HG03432 (cell line): ENCODE measurements around the gene CFD.
"Not testable (repeated sequence)": the region's sequence is repeated elsewhere in the genome, so short reads cannot be mapped to it uniquely, and the experiment has no call there.

ENCODE experiments used
- ATAC-seq: cut with Tn5 transposase; IDR thresholded peaks from one replicate; pipeline ENCODE4 v1.9.1; 2021; ENCODE audit warnings: mild to moderate bottlenecking, moderate library complexity; ENCODE audit not compliant: unreplicated experiment

Gene CFD

GRCh38 chr19:870963-871401 is 11.5 kb downstream of the CFD start:
- no peak for ATAC-seq

- ATAC-seq = no peak
Measured at GRCh38 chr19:871446-872265, 12.2 kb downstream of the CFD start.

GRCh38 chr19:872266-872951 is 12.9 kb downstream of the CFD start:
- ATAC-seq = no peak

DNA sequence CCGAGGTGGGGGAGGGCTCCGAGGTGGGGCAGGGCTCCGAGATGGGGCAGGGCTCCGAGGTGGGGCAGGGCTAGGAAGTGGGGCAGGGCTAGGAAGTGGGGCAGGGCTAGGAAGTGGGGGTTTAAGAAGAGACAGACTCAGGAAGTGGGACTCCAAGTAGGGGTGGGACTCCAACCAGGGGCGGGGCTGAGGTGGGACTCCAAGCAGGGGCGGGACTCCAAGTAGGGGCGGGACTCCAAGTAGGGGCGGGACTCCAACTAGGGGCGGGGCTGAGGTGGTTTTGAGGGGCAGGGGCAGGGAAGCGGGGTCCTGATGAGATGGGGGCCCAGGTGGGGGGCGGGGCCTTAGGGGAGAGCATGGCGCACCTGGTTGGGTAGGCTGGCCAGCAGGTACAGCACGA is 13.6 kb downstream of the CFD start:
- no peak for ATAC-seq

DNA sequence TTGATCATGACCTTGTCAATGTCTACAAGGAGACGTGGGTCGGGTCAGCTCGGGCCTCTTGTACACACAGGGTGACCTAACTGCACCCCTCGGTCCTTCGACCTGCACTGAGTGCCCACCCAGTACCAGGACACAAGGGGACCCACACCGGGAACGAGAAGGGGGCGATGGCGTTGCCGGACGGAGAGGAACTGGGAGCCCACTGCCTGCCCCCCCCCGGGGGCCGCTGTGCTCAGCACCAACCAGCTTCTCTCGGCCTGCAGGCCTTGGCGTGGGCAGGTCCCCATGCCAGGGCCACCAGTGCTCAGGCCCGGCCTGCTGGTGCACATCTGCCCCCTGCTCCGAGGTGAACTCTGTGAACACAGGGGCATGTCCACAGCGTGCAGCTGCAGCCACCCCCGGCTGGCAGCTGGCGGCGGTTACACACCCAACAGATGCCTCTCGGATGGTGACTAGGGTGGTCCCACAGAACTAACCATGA is 14.1 kb downstream of the CFD start:
- ATAC-seq = no peak

GRCh38 chr19:875265-875879 is 15.9 kb downstream of the CFD start:
- no peak for ATAC-seq

DNA sequence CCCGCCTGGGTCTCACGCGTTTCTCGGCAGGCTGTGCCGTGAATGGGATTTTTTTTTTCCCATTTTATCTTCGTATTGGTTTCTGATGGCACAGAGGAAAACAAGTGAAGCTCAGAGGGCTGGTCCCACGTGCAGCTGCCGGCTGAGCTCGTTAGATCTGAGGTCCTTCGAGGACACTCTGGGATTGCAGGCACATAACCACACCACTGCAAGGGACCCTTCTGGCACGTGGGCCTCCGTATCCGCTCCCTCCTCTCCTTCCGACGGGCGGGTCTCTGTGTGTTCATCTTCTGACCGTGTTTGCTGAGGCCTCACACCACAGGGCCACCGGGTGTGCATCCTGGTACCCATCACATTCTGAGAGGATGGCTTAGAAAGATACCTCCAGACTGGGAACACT is 16.6 kb downstream of the CFD start:
- ATAC-seq = no peak

DNA sequence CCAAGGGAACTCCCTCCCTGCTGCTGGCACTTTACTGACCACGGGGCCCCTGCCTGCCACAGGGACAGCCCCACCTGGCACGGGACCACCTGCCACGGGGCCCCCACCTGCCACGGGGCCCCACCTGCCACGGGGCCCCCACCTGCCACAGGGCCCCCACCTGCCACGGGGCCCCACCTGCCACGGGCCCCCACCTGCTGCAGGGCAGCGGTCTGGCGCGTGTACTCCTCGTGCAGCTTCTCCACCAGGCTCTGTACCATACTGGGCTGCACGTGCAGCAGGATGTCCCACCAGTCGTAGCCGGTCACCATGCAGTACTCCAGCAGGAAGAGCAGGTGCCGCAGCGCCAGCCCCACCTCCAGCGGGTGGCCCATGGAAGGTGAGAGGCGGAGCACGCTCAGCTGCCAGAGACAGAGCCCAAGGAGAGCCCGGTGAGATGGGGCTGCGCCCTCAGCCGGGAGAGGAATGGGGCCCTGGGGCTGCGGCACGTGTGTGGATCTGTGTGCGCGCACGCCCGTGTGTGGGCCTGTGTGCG is 17.4 kb downstream of the CFD start:
- no peak for ATAC-seq

GRCh38 chr19:877992-878660 is 18.7 kb downstream of the CFD start:
- ATAC-seq = not testable (repeated sequence)

- ATAC-seq = not testable (repeated sequence)
Measured at GRCh38 chr19:878751-879561, 19.5 kb downstream of the CFD start.

DNA sequence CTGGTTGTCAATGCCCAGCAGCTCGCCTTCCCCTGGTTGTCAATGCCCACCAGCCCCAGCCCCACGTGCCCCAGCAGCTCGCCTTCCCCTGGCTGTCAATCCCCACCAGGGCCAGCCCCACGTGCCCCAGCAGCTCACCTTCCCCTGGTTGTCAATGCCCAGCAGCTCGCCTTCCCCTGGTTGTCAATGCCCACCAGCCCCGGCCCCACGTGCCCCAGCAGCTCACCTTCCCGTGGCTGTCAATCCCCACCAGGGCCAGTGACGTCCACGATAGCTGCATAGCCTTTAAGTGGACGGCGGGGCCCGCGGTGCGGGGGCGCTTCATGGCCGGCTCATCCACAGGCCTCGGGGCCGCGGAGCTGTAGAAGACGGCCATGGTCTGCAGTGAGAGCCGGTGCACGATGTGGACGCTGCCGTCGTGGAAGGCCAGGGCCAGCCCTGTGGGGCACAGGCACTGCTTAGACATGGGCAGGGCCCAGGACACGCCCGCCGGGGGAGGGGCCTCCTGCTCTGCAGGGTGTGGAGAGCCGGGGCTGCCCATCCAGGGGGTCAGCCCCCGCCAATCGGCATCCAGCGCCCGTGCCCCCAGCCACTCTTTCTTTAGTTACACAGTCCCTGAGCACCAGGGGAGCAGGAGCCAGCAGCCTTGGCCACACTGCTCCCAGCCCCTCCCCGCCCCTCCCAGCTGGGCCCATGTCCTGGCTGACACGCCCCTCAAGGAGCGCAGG is 20.4 kb downstream of the CFD start:
- no peak for ATAC-seq

- no peak for ATAC-seq
Measured at GRCh38 chr19:881385-882071, 22.1 kb downstream of the CFD start.

DNA sequence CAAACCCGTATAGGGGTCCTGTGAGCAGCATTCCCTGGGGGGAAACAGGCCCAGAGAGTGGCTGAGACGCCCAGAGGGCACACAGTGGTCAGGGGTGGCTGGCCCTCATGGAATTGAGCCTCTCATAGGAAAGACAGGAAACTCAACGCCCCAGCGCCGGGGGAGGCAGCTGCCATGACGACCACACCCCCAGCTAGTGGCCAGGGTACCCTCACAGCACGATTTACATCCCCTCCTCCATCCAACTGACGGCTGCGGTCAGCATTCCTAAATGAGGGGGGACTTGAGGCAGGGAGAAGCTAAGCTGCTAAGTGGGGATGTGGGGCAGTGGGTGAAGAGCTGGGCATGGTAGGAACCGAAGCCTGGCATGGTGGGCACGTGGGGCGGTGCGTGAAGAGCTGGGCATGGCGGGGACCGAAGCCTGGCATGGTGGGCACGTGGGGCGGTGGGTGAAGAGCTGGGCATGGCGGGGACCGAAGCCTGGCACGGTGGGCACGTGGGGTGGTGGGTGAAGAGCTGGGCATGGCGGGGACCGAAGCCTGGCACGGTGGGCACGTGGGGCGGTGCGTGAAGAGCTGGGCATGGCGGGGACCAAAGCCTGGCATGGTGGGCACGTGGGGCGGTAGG is 23.5 kb downstream of the CFD start:
- no peak for ATAC-seq

GRCh38 chr19:883661-884211 is 24.3 kb downstream of the CFD start:
- ATAC-seq = no peak

GRCh38 chr19:884420-885211 is 25.2 kb downstream of the CFD start:
- ATAC-seq = no peak

DNA sequence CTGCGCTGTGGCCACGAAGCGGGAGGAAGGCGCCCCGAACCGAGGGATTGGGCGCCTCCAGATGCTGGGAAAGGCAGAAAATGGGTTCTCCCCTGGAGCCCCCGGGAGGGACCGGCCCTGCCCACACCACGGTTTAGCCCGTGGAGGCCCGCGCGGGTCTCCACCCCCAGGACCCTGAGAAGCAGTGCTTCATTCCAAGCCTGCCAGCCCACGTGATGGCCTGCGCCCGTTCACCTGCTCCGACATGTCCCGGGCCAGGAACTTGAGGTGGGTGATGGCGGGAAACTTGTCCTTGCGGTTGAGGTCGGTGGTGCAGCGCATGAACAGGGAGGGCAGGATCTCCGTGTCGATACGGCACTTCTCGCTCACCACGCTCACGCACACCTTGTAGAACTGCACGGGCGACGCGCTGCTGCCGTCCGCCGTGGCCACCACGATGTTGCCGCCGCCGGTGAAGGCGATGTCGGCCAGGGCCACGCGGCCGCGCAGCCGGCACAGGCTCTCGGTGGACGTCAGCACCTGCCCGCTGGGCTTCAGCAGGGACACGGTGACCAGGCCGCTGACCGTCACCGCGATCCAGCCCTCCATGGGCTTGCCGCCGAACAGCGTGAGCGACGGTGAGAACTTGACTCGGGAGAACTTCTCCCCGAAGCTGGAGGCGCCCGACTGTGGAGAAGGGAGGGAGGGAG is 26.2 kb downstream of the CFD start:
- ATAC-seq = no peak

DNA sequence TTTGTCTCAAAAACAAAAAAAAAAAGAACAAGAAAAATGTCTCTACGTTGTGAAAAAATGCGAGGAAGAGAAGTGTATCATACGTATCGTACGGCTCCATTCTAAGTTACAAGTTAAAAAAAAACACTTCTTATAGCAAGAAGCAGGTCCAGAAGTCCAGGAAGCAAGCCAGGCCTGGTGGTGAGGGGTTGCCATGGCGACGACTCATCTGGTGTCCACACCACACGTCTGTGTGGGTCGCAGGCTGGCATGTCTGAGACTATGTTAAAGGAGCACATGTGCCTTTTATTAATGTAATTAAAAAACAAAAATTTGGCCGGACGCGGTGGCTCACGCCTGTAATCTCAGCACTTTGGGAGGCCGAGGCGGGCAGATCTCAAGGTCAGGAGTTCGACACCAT is 27.6 kb downstream of the CFD start:
- no peak for ATAC-seq
